SU-DHL-6 (cell line): ENCODE measurements around the gene RBM19.

Experiments used
- H2AFZ ChIP-seq: fragments of 200-600 bp; sonication (generic); 2 replicates; pipeline ENCODE4 v1.6.1; 2014; ENCODE audit warnings: low read depth, mild to moderate bottlenecking, moderate library complexity, mixed read lengths, antibody characterized with exemption, low read length; ENCODE audit not compliant: severe bottlenecking
- H3F3A ChIP-seq: fragments of 200-600 bp; shearing (Covaris generic); 2 replicates; pipeline ENCODE4 v1.6.0; 2016; ENCODE audit warnings: antibody characterized with exemption, mild to moderate bottlenecking; ENCODE audit not compliant: insufficient read depth
- H3K27ac ChIP-seq: fragments of 200-600 bp; sonication (generic); 2 replicates; pipeline ENCODE4 v1.5.1; 2016; ENCODE audit warnings: low read depth, mild to moderate bottlenecking, low read length, moderate library complexity, mixed read lengths
- H3K27me3 ChIP-seq: fragments of 200-600 bp; sonication (generic), shearing (Covaris generic); 2 replicates; pipeline ENCODE4 v1.6.0; 2014; ENCODE audit warnings: mild to moderate bottlenecking, low read length
- H3K36me3 ChIP-seq: fragments of 200-600 bp; sonication (generic); 2 replicates; pipeline ENCODE4 v1.6.1; 2014; ENCODE audit warnings: mild to moderate bottlenecking, low read length, mixed read lengths
- H3K4me2 ChIP-seq: fragments of 300-600, 200-600 bp; shearing (Covaris generic), sonication (generic); 2 replicates; pipeline ENCODE4 v1.6.0; 2014; ENCODE audit warnings: low read length, low read depth, mild to moderate bottlenecking; ENCODE audit not compliant: poor library complexity, severe bottlenecking
- H3K4me3 ChIP-seq: fragments of 200-600 bp; sonication (generic); 2 replicates; pipeline ENCODE4 v1.5.1; 2014; ENCODE audit warnings: antibody characterized with exemption, low read length, mild to moderate bottlenecking, mixed read lengths; ENCODE audit not compliant: insufficient read depth, poor library complexity, severe bottlenecking
- H3K79me2 ChIP-seq: fragments of 200-600 bp; sonication (generic); 2 replicates; pipeline ENCODE4 v1.6.1; 2014; ENCODE audit warnings: mild to moderate bottlenecking, low read length, moderate library complexity; ENCODE audit not compliant: insufficient read depth
- H3K9ac ChIP-seq: fragments of 200-600 bp; sonication (generic); 2 replicates; pipeline ENCODE4 v1.7.0; 2014; ENCODE audit warnings: mild to moderate bottlenecking, low read length
- H3K9me2 ChIP-seq: fragments of 200-600 bp; sonication (generic); replicated peaks from 2 replicates; pipeline ENCODE4 v1.6.1; 2014; ENCODE audit warnings: low read length; ENCODE audit not compliant: insufficient read depth
- H3K9me3 ChIP-seq: fragments of 200-600 bp; sonication (generic); 2 replicates; pipeline ENCODE4 v1.6.1; 2014; ENCODE audit warnings: low read length, mixed read lengths; ENCODE audit not compliant: insufficient read depth
- H4K20me1 ChIP-seq: fragments of 200-600 bp; sonication (generic); 2 replicates; pipeline ENCODE4 v1.6.1; 2014; ENCODE audit warnings: low read depth, mild to moderate bottlenecking, antibody characterized with exemption, low read length, moderate library complexity, mixed read lengths
- CTCF ChIP-seq: fragments of 200-600 bp; sonication (generic); IDR thresholded peaks from one replicate; pipeline ENCODE4 v1.5.1; 2017; ENCODE audit warnings: antibody characterized with exemption, mild to moderate bottlenecking, low read length, moderate library complexity; ENCODE audit not compliant: insufficient read depth, poor library complexity, severe bottlenecking
- EZH2phosphoT487 ChIP-seq: fragments of 200-600 bp; sonication (generic), shearing (Covaris generic); conservative IDR thresholded peaks from 2 replicates; pipeline ENCODE4 v1.6.1; 2018; ENCODE audit warnings: mild to moderate bottlenecking, antibody characterized with exemption, low read length, moderate library complexity, mixed read lengths

RBM19 gene

GRCh38 chr12:113838896-113839295 lies 127.2 kb downstream of the RBM19 start:
- H3K9me3 ChIP-seq, result no peaks in the 10 kb centered on the region
- H3K4me2 ChIP-seq, result no peak overlapping the region
- H3K79me2 ChIP-seq, result no peaks in the 10 kb centered on the region
- H3K27ac ChIP-seq, result no peak overlapping the region
- no peak overlapping the region for H3K4me3 ChIP-seq
- H3K36me3 ChIP-seq, result no peaks in the 10 kb centered on the region
- H3K9me2 ChIP-seq, result no peaks in the 10 kb centered on the region
- H3F3A ChIP-seq, result no peaks in the 10 kb centered on the region
- H3K9ac ChIP-seq, result no peak overlapping the region
- H4K20me1 ChIP-seq, result no peaks in the 10 kb centered on the region
- no peaks in the 10 kb centered on the region for H3K27me3 ChIP-seq
- no peak overlapping the region for H2AFZ ChIP-seq
- TF ChIP-seq EZH2phosphoT487 (no peak), CTCF (no peak)

- no peaks in the 10 kb centered on the region for H4K20me1 ChIP-seq
- H3K27ac ChIP-seq, result no peak overlapping the region
- H2AFZ ChIP-seq, result no peak overlapping the region
- no peaks in the 10 kb centered on the region for H3K79me2 ChIP-seq
- no peaks in the 10 kb centered on the region for H3F3A ChIP-seq
- H3K4me3 ChIP-seq, result no peak overlapping the region
- no peaks in the 10 kb centered on the region for H3K27me3 ChIP-seq
- no peaks in the 10 kb centered on the region for H3K9me3 ChIP-seq
- TF ChIP-seq EZH2phosphoT487, result no peak
- TF ChIP-seq CTCF, result no peak
- no peaks in the 10 kb centered on the region for H3K9me2 ChIP-seq
- no peak overlapping the region for H3K4me2 ChIP-seq
- no peaks in the 10 kb centered on the region for H3K36me3 ChIP-seq
- no peak overlapping the region for H3K9ac ChIP-seq
Measured at GRCh38 chr12:113837528-113838296, 128.4 kb downstream of the RBM19 start.

GRCh38 chr12:113837084-113837483 lies 129.0 kb downstream of the RBM19 start:
- H3K36me3 ChIP-seq, result no peaks in the 10 kb centered on the region
- no peaks in the 10 kb centered on the region for H3K79me2 ChIP-seq
- H3K27me3 ChIP-seq, result no peaks in the 10 kb centered on the region
- no peaks in the 10 kb centered on the region for H3K9me3 ChIP-seq
- no peaks in the 10 kb centered on the region for H3K9me2 ChIP-seq
- H3K4me3 ChIP-seq, result no peak overlapping the region
- no peaks in the 10 kb centered on the region for H4K20me1 ChIP-seq
- no peak overlapping the region for H2AFZ ChIP-seq
- no peaks in the 10 kb centered on the region for H3F3A ChIP-seq
- TF ChIP-seq CTCF, result no peak
- no peak for TF ChIP-seq EZH2phosphoT487
- H3K27ac ChIP-seq, result no peak overlapping the region
- H3K4me2 ChIP-seq, result no peak overlapping the region
- no peak overlapping the region for H3K9ac ChIP-seq
